Upper lobe of left lung (tissue), 4 donors: ENCODE measurements around the gene VRK2.

Experiments
- CTCF ChIP-seq, 6 experiments: fragments of 450-650 bp in 4 of 6; fragments of 200-600 bp in 2 of 6; sonication (generic) in 2 of 6; IDR thresholded peaks; one replicate each; pipeline ENCODE4 v1.5.1; 2016 to 2019; ENCODE audit warnings: antibody characterized with exemption in 6 of 6
- EP300 ChIP-seq, 4 donors: sonication (generic); formaldehyde crosslinking; IDR thresholded peaks; one replicate each; pipeline ENCODE4 v1.5.1; 2017; ENCODE audit warnings: antibody characterized with exemption in 4 of 4, control low read depth in 2 of 4
- POLR2AphosphoS5 ChIP-seq, 2 donors: sonication (generic); formaldehyde crosslinking; IDR thresholded peaks; one replicate each; pipeline ENCODE4 v1.5.1; 2017; ENCODE audit warnings: antibody characterized with exemption in 2 of 2

DNA sequence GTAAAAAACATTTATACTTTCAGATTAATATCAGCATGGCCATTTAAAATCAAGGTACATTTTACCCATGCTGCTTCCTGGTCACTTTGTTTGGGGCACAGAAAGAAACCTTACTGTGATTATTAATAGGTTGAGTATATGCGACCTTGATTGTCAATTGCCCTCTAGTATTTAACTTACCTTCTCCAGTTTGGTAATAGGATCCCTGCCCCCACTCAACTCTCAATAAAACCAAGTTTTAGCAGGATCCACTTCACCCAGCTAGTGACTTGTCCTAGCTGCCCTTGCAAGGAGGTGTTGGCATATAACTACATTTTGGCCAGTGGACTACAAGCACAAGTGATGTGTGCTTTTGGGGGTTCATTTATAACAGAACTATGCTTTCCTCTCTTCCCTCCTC lies 160.2 kb downstream of the VRK2 start:
- no peak for TF ChIP-seq CTCF (IDR thresholded peaks at IDR 0.05)
- TF ChIP-seq EP300 (IDR thresholded peaks at IDR 0.05) = no peak
- no peak for TF ChIP-seq POLR2AphosphoS5 (IDR thresholded peaks at IDR 0.05)
